Stimulated activated CD4-positive, alpha-beta T cell treated with anti-CD3 and anti-CD28 coated beads, Interleukin-2, amount 100 ng/mL, for 24 hours (primary cell): Measurements from ENCODE around the gene MAVS.
"Not testable (repeated sequence)": the region's sequence is repeated elsewhere in the genome, so short reads cannot be mapped to it uniquely, and the experiment has no call there.

Experiments
- DNase-seq, 2 donors: peaks; one replicate each; pipeline ENCODE4 v3.0.0-alpha.2; 2020

Gene MAVS

GRCh38 chr20:3889489-3890397 is 43.1 kb downstream of the MAVS start:
- DNase-seq = peak; percentile 54 to 65

- DNase-seq = no peak
Measured at GRCh38 chr20:3890398-3890751, 43.7 kb downstream of the MAVS start.

- no peak for DNase-seq
Measured at GRCh38 chr20:3890999-3891929, 44.6 kb downstream of the MAVS start.

- no peak for DNase-seq
Measured at GRCh38 chr20:3894796-3895195, 48.2 kb downstream of the MAVS start.

DNA sequence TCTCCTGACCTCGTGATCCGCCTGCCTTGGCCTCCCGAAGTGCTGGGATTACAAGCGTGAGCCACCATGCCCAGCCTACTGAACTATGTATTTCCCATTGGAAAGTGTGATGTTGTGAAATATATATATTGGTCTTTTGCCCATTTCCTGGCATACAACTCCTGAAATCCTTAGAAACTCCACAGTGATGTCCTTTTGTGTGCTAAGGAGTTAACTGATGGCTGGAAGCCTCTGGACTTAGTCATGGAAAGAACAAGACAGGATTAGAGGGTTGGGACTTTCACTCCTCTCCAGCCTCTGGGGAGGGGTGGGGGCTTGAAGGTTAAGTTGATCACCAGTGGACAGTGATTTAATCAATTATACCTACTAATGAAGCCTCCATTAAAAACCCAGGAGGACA is 49.7 kb downstream of the MAVS start:
- DNase-seq = no peak

DNA sequence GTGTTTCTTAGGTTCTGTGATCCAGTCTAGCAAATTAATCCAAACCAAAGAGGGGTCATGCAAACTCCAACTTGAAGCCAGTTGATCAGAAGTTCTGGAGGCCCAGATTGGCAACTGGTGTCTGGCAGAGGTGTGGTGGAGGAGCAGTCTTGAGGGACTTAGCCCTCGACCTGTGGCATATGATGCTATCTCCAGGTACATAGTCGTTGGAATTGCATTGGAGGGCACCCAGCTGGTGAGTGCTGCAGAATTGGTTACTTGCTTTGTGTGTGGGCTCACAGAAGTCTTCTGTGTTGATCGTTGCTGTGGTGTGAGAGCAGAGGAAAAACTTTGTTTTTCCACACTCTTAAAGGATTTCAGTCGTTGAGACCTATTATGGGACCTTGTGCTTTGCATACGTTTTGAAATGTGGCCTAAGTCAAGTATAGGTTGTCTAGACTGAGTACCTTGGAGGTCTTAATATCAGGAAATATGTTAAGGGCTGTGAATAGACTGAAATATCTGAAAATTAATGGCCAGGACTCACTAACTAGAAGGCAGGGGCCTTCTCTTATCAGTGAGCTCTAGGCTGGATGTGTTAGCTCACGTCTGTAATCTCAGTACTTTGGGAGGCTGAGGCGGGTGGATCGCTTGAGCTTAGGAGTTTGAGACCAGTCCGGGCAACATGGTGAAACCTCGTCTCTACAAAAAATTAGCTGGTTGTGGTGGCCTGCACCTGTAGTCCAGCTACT is 50.4 kb downstream of the MAVS start:
- DNase-seq = no peak

DNA sequence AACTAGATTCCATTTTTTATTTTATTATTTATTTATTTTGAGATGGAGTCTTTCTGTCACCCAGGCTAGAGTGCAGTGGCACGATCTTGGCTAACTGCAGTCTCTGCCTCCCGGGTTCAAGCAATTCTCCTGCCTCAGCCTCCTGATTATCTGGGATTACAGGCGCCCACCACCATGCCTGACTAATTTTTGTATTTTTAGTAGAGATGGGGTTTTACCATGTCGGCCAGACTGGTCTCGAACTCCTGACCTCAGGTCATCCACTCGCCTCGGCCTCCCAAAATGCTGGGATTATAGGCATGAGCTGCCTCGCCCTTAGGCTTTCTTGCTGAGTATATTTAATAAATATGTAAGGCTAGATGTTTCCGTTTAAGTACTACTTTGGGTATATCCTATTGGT is 51.5 kb downstream of the MAVS start:
- not testable (repeated sequence) for DNase-seq

DNA sequence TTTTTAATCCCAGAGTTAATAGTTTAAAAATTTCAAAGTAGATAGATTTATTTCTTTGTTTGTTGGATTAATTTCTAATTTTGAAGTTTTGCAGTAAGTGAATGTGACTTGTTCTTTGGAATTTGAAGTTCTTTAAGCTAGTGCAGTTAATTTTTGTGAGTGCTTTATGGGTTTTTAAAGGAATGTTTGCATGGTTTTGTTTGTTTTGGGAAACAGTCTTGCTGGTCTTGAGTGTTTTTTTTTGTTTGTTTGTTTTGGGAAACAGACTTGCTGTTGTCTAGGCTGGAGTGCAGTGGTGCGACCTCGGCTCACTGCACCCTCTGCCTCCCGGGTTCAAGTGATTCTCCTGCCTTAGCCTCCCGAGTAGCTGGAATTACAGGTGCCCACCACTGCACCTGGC is 52.0 kb downstream of the MAVS start:
- DNase-seq = no peak

DNA sequence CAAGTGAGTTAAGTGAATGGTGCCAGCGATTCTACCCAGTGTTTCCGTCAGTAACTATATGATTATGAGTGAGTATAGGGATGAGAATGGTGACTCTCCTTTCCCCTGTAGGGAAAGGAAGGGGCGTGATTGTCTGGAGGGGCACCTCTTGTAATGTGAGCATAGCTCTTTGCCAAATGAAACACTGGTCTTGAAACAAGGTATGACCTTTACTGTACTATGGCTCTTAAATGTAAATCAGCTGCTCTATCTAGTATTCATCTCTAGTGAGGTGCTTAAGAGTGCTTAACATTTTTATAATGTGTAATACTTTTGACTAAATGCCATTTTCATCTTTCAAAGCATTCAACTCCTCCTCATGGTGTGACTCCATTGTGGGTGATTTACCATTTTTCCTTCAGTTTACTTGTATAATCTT is 53.6 kb downstream of the MAVS start:
- no peak for DNase-seq

DNA sequence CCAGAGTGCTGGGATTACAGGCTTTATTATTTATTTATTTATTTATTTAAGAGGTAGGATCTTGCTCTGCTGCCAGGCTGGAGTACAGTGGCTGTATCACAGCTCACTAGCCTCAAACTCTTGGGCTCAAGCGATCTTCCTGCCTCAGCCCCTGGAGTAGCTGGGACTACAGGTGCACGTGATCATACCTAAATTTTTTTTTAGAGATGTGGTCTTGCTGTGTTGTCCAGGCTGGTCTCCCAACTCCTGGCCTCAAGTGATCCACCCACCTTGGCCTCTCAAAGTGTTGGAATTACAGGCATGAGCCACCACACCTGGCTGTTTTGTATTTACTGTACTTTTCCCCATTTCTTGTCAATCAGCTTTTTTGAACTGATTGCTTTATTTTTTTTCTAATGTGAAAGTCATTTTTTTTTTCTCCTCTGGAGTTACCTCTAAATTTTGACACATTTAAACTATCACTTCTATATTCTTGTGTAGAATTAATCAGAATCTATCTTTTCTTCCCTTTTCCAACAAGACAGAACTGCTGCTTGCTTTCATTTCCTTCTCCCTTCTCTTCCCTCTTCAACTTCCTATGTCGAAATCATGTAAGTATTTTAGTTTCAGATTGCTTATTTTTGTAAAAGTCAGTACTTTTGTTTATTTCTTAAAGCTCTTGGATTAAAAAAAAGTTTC is 54.5 kb downstream of the MAVS start:
- no peak for DNase-seq

DNA sequence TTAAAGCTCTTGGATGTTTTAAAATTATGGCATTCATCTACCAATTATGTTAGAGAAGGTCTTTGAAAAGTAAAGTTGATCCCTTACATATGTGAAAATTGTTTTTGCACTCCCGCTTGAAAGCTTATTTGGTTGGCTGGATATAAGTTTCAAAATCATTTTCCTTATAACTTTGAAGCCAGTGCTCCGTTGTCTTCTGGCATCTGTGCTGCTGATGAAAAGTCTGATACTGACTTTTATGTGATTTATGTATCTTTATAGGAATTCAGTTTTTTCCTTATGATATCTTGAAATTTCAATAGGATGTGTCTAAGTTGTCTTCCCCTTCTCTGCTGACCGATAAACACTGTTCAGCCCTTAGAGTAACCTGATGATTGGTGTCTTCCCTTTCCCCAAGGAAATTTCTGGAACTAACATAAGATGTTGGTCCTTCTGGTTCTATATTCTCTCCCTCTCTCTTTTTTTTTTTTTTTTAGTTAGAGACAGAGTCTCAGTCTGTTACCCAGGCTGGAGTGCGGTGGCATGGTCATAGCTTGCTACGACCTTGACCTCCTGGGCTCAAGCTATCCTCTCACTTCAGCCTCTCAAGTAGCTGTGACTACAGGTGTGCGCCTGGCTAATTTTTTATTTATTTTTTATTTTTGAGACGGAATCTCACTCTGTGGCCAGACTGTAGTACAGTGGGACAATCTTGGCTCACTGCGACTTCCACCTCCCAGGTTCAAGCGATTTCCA is 55.2 kb downstream of the MAVS start:
- DNase-seq = no peak

GRCh38 chr20:3902446-3902845 is 55.8 kb downstream of the MAVS start:
- no peak for DNase-seq

DNA sequence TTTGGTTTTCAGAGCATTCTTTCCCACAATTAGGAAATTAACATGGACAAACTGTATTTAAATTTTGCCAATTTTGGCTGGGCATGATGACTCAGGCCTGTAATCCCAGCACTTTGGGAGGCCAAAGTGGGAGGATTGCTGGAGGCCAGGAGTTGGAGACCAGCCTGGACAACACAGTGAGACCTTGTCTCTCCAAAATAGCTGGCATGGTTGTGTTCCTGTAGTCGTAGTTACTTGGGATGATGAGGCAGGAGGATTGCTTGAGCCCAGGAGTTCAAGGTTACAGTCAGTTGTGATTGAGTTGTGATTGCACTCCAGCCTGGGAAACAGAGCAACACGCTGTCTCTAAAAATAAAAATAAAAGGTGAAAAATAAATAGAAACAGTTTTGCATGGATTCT is 57.6 kb downstream of the MAVS start:
- DNase-seq = no peak

- DNase-seq = no peak
Measured at GRCh38 chr20:3904857-3905256, 58.2 kb downstream of the MAVS start.

DNA sequence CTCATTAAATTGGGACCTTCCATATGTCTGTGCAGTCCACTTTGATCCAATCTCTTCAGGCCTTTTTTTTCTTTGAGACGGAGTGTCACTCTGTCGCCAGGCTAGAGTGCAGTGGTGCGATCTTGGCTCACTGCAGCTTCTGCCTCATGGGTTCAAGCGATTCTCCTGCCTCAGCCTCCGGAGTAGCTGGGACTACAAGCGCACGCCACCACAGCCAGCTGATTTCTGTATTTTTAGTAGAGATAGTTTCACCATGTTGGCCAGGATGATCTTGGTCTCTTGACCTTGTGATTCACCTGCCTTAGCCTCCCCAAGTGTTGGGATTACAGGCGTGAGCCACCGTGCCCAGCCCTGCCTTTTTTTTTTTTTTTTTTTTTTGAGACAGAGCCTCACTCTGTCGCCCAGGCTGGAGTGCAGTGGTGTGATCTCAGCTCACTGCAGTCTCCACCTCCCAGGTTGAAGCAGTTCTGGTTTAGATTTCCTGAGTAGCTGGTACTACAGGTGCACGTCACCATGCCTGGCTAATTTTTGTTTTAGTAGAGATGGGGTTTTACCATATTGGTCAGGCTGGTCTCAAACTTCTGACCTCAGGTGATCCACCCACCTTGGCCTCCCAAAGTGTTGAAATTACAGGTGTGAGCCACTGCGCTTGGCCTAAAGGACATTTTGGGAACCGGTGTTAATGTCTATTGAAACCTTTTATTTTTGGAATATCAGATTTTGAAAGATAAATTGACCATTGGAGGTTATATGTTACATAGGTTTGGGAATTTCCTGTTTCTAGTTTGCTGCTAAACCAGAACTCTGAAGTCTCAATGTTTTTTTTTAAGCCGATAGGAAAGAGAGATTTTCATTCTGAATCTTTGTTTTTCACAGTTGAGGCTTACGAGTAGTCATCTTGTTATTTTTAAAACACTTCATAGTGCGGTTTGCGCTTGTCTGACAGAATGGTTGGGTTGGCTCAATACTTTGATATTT is 60.4 kb downstream of the MAVS start:
- peak; percentile 38 to 43 for DNase-seq

GRCh38 chr20:3908667-3909066 is 62.0 kb downstream of the MAVS start:
- DNase-seq = no peak

DNA sequence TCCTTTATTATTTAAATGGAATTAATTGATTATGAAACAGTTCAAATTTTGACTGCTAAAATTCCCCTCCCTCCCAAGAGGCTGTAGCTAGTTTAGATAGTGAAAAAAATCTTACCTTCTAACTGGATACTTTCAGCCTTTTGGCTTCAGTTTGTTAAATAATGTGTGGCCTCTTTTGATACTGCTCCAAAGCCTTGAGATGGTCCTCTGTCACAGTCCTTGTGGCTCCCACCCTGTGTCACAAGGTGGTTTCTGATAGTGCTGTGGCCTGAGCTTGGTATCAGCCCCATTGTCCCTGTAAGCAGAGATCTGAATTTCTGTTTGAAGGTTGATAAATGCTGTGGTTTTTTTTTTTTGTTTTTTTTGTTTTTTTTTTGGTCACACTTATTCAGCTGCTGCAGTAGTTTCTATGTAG is 63.3 kb downstream of the MAVS start:
- DNase-seq = no peak

GRCh38 chr20:3910853-3911252 is 64.2 kb downstream of the MAVS start:
- no peak for DNase-seq

GRCh38 chr20:3911956-3912355 is 65.3 kb downstream of the MAVS start:
- DNase-seq = no peak

DNA sequence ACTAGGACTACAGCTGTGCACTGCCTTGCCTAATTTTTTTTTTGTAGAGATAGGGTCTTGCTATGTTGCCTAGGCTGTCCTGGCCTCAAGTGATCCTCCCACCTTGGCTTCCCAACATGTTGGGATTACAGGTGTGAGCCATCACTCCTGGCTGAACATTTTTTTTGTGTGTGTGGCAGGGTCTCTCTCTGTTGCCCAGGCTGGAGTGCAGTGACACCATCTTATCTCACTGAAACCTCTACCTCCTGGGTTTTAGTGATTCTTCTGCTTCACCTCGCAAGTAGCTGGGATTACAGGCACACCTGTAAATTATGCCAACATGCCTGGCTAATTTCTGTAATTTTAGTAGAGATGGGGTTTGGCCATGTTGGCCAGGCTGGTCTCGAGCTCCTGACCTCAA is 67.8 kb downstream of the MAVS start:
- DNase-seq = no peak

DNA sequence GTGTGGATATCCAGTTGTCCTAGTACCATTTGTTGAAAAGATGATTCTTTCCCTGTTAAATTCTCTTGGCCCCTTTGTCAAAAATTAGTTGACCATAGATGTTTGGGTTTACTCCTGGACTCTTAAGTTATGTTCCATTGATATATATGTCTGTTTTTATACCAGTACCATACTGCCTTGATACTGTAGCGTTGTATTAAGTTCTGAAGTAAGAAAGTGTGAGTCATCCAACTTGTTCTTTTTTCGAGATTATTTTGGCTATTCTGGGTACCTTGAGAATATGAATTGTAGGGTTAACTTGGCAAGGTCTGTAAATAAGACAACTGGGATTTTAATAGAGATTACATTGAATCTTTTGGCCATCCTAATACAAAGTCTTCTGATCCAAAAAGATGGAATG is 69.1 kb downstream of the MAVS start:
- no peak for DNase-seq
